PC-3 (cell line): Measurements from ENCODE around the gene PRSS21. TPM values are rescaled to one million over a fixed set of nuclear protein-coding genes. Genes with fewer than 3 reads are reported as not detected.
A peak's percentile ranks its signal among the peaks of the same experiment; 100 is the strongest.

Experiments used
- ATAC-seq: fragments of 200-7000 bp; cut with Tn5 transposase; 2 replicates; pipeline ENCODE4 v1.9.1; 2020; ENCODE audit warnings: mild to moderate bottlenecking, moderate library complexity
- BruUV-seq: library from RNA; stranded (reverse); fragments of 400-500 nt; replicated peaks from 2 replicates; lab custom pipeline; 2021; lab: Mats Ljungman, UMichigan
- CTCF ChIA-PET: fragments of 300-600 bp; sonication (Branson Sonifier 250); formaldehyde crosslinking; loops from one replicate; lab custom pipeline; 2022; ENCODE audit warnings: antibody characterized with exemption; lab: Charles Lee
- POLR2A ChIA-PET: fragments of 300-600 bp; sonication (Branson Sonifier 250); formaldehyde crosslinking; loops from one replicate; lab custom pipeline; 2022; ENCODE audit warnings: antibody characterized with exemption; ENCODE audit not compliant: unreplicated experiment; lab: Charles Lee
- DNase-seq: peaks from one replicate; pipeline ENCODE4 v3.0.0-alpha.2; 2015
- H2AFZ ChIP-seq: fragments of 300-600 bp; sonication (generic); 2 replicates; pipeline ENCODE4 v1.6.0; 2016; ENCODE audit warnings: antibody characterized with exemption, low read length
- H3F3A ChIP-seq: fragments of 300-600 bp; sonication (generic); one replicate; pipeline ENCODE4 v1.6.0; 2017; ENCODE audit warnings: antibody characterized with exemption, low read length, control low read depth, mild to moderate bottlenecking; ENCODE audit not compliant: unreplicated experiment
- H3K27ac ChIP-seq: fragments of 300-600 bp; sonication (generic); 2 replicates; pipeline ENCODE4 v1.5.1; 2016; ENCODE audit warnings: mild to moderate bottlenecking, low read length
- H3K27me3 ChIP-seq: fragments of 300-600 bp; sonication (generic); 2 replicates; pipeline ENCODE4 v1.6.1; 2016; ENCODE audit warnings: low read length, mixed read lengths
- H3K36me3 ChIP-seq: fragments of 300-600 bp; sonication (generic); 2 replicates; pipeline ENCODE4 v1.6.1; 2016; ENCODE audit warnings: low read depth, mixed run types, low read length, mixed read lengths
- H3K4me1 ChIP-seq: fragments of 300-600 bp; sonication (generic); 2 replicates; pipeline ENCODE4 v1.5.1; 2016; ENCODE audit warnings: low read length; ENCODE audit not compliant: insufficient read depth
- H3K4me2 ChIP-seq: fragments of 300-600 bp; sonication (generic); 2 replicates; pipeline ENCODE4 v1.6.0; 2016; ENCODE audit warnings: low read length
- H3K4me3 ChIP-seq: fragments of 300-600 bp; sonication (generic); 2 replicates; pipeline ENCODE4 v1.5.1; 2016; ENCODE audit warnings: mild to moderate bottlenecking, low read length, mixed read lengths
- H3K79me2 ChIP-seq: fragments of 300-600 bp; sonication (generic); 2 replicates; pipeline ENCODE4 v1.6.1; 2017; ENCODE audit warnings: low read length, mixed read lengths
- H3K9ac ChIP-seq: fragments of 300-600 bp; sonication (generic); 2 replicates; pipeline ENCODE4 v1.6.0; 2016; ENCODE audit warnings: mild to moderate bottlenecking, low read length
- H3K9me2 ChIP-seq: fragments of 300-600 bp; sonication (generic); replicated peaks from 2 replicates; pipeline ENCODE4 v1.6.1; 2016; ENCODE audit warnings: mixed run types, low read length, mixed read lengths
- H3K9me3 ChIP-seq: fragments of 300-600 bp; sonication (generic); 2 replicates; pipeline ENCODE4 v1.6.1; 2016; ENCODE audit warnings: low read length, mixed read lengths
- H4K20me1 ChIP-seq: fragments of 300-600 bp; sonication (generic); 2 replicates; pipeline ENCODE4 v1.6.1; 2016; ENCODE audit warnings: low read length, mixed read lengths
- CTCF ChIP-seq: fragments of 300-600 bp; sonication (generic); conservative IDR thresholded peaks from 2 replicates; pipeline ENCODE4 v1.5.1; 2017; ENCODE audit warnings: antibody characterized with exemption, low read depth, mild to moderate bottlenecking, low read length
- EZH2 ChIP-seq: fragments of 300-600 bp; sonication (generic); IDR thresholded peaks from one replicate; pipeline ENCODE4 v1.6.1; 2017; ENCODE audit warnings: antibody characterized with exemption, mild to moderate bottlenecking, low read length; ENCODE audit not compliant: unreplicated experiment
- EZH2phosphoT487 ChIP-seq: fragments of 300-600 bp; sonication (generic); IDR thresholded peaks from 2 replicates; pipeline ENCODE4 v1.6.1; 2018; ENCODE audit warnings: mild to moderate bottlenecking, antibody characterized with exemption, low read length, borderline replicate concordance
- intact Hi-C: fragments of 100-400 bp; cut with micrococcal nuclease; formaldehyde crosslinking; loops from 2 replicates; pipeline ENCODE4 v1.9.0; 2023
- total RNA-seq: library from RNA; depleted of rRNA; stranded (reverse); fragments of >200 nt; gene quantifications from 2 replicates; pipeline ENCODE4 v1.2.3, GENCODE V29; 2014

The PRSS21 gene
- total RNA-seq, 1 experiment from 2014 or later: not detected

- Histone ChIP-seq H3K9ac (peak overlapping the region; percentile 54; the same call in 1 of the 2 replicates), H2AFZ (no peak overlapping the region), H3K9me3 (no peaks in the 10 kb centered on the region), H3F3A (no peaks in the 10 kb centered on the region), H3K79me2 (no peaks in the 10 kb centered on the region), H3K27ac (peak overlapping the region; percentile 91), H4K20me1 (no peaks in the 10 kb centered on the region), H3K4me1 (peaks cover 22% of the 10 kb centered on the region), H3K27me3 (no peaks in the 10 kb centered on the region), H3K4me2 (peak overlapping the region; percentile 70), H3K36me3 (no peaks in the 10 kb centered on the region), H3K9me2 (no peaks in the 10 kb centered on the region), H3K4me3 (no peak overlapping the region)
- intact Hi-C loops: no loop called here
- no peak for ATAC-seq
- ChIA-PET CTCF (no interaction called here), POLR2A (interaction anchor here (0.5 kb wide), 1 partner anchor 69 kb away, joined by 3 read pairs; no protein-coding TSS in a partner anchor)
- BruUV-seq: no TSS peak
- DNase-seq: no peak
- TF ChIP-seq CTCF (no peak), EZH2phosphoT487 (no peak), EZH2 (no peak)
Measured at GRCh38 chr16:2836646-2837508, 19.8 kb downstream of the PRSS21 start.

GRCh38 chr16:2838928-2839327 lies 21.9 kb downstream of the PRSS21 start:
- Histone ChIP-seq H3K27me3 (no peaks in the 10 kb centered on the region), H3K9ac (no peak overlapping the region), H3F3A (no peaks in the 10 kb centered on the region), H3K4me3 (no peak overlapping the region), H4K20me1 (no peaks in the 10 kb centered on the region), H3K4me2 (no peak overlapping the region), H3K9me3 (no peaks in the 10 kb centered on the region), H3K27ac (peak overlapping the region; percentile 10; the same call in 1 of the 2 replicates), H3K36me3 (no peaks in the 10 kb centered on the region), H3K79me2 (no peaks in the 10 kb centered on the region), H3K4me1 (peaks cover 22% of the 10 kb centered on the region), H3K9me2 (no peaks in the 10 kb centered on the region), H2AFZ (no peak overlapping the region)
- TF ChIP-seq EZH2phosphoT487 (no peak), EZH2 (no peak), CTCF (peak; percentile 88)
- BruUV-seq: no TSS peak
- intact Hi-C loops: loop anchor here (1.0 kb wide), 1 partner anchor 29 kb away; no protein-coding TSS in a partner anchor
- peak; percentile 77 for ATAC-seq
- DNase-seq: peak; percentile 74
- POLR2A ChIA-PET: interaction anchor here (0.6 kb wide), 1 partner anchor 122 kb away, joined by 4 read pairs; no protein-coding TSS in a partner anchor
- CTCF ChIA-PET: interaction anchor here (0.5 to 1.3 kb wide), 6 partner anchors 13 to 66 kb away, joined by 3 to 22 read pairs (median 4); partner anchors contain the start of gene FLYWCH2
